HEK293 (cell line): Measurements from ENCODE around the gene PAK4.
A peak's percentile ranks its signal among the peaks of the same experiment; 100 is the strongest.

ENCODE experiments used
- EGR2 ChIP-seq: fragments of 450-650 bp; formaldehyde crosslinking; IDR thresholded peaks from 2 replicates; pipeline ENCODE4 v1.5.1; 2016; ENCODE audit warnings: low read depth, missing biosample characterization, missing genetic modification characterization
- IKZF3 ChIP-seq: fragments of 450-650 bp; IDR thresholded peaks from 2 replicates; pipeline ENCODE4 v1.5.0; 2018; ENCODE audit warnings: missing biosample characterization, mild to moderate bottlenecking, missing genetic modification characterization, moderate library complexity
- KLF17 ChIP-seq: fragments of 450-650 bp; formaldehyde crosslinking; IDR thresholded peaks from 2 replicates; pipeline ENCODE4 v1.5.1; 2016; ENCODE audit warnings: missing biosample characterization, missing genetic modification characterization
- KLF8 ChIP-seq: fragments of 450-650 bp; formaldehyde crosslinking; IDR thresholded peaks from 2 replicates; pipeline ENCODE4 v1.5.1; 2016; ENCODE audit warnings: missing biosample characterization, missing genetic modification characterization
- RBAK ChIP-seq: fragments of 450-650 bp; formaldehyde crosslinking; IDR thresholded peaks from 2 replicates; pipeline ENCODE4 v1.5.1; 2016; ENCODE audit warnings: missing biosample characterization, missing genetic modification characterization
- SP7 ChIP-seq: fragments of 450-650 bp; formaldehyde crosslinking; IDR thresholded peaks from 2 replicates; pipeline ENCODE4 v1.5.1; 2016; ENCODE audit warnings: missing biosample characterization, missing genetic modification characterization
- ZBTB17 ChIP-seq: fragments of 450-650 bp; formaldehyde crosslinking; IDR thresholded peaks from 2 replicates; pipeline ENCODE4 v1.5.1; 2016; ENCODE audit warnings: missing biosample characterization, missing genetic modification characterization
- ZBTB49 ChIP-seq: fragments of 450-650 bp; formaldehyde crosslinking; IDR thresholded peaks from 2 replicates; pipeline ENCODE4 v1.5.1; 2016; ENCODE audit warnings: missing biosample characterization, missing genetic modification characterization, low read depth
- ZEB2 ChIP-seq: fragments of 450-650 bp; formaldehyde crosslinking; IDR thresholded peaks from 2 replicates; pipeline ENCODE4 v1.5.1; 2016; ENCODE audit warnings: missing biosample characterization, missing genetic modification characterization
- ZFP69B ChIP-seq: fragments of 450-650 bp; formaldehyde crosslinking; IDR thresholded peaks from 2 replicates; pipeline ENCODE4 v1.5.1; 2016; ENCODE audit warnings: missing biosample characterization, missing genetic modification characterization
- ZNF132 ChIP-seq: fragments of 450-650 bp; formaldehyde crosslinking; IDR thresholded peaks from 2 replicates; pipeline ENCODE4 v1.5.1; 2017; ENCODE audit warnings: missing biosample characterization, missing genetic modification characterization, borderline replicate concordance
- ZNF16 ChIP-seq: fragments of 450-650 bp; formaldehyde crosslinking; IDR thresholded peaks from 2 replicates; pipeline ENCODE4 v1.5.1; 2016; ENCODE audit warnings: low read depth, missing biosample characterization, missing genetic modification characterization
- ZNF2 ChIP-seq: fragments of 450-650 bp; formaldehyde crosslinking; IDR thresholded peaks from 2 replicates; pipeline ENCODE4 v1.5.1; 2016; ENCODE audit warnings: missing biosample characterization, missing genetic modification characterization
- ZNF211 ChIP-seq: fragments of 450-650 bp; formaldehyde crosslinking; IDR thresholded peaks from 2 replicates; pipeline ENCODE4 v1.5.1; 2016; ENCODE audit warnings: low read depth, missing biosample characterization, missing genetic modification characterization
- ZNF366 ChIP-seq: fragments of 450-650 bp; formaldehyde crosslinking; conservative IDR thresholded peaks from 2 replicates; pipeline ENCODE4 v1.5.1; 2016; ENCODE audit warnings: missing biosample characterization, missing genetic modification characterization
- ZNF501 ChIP-seq: fragments of 450-650 bp; formaldehyde crosslinking; IDR thresholded peaks from 2 replicates; pipeline ENCODE4 v1.5.1; 2016; ENCODE audit warnings: missing biosample characterization, missing genetic modification characterization
- ZNF654 ChIP-seq: fragments of 450-650 bp; formaldehyde crosslinking; IDR thresholded peaks from 2 replicates; pipeline ENCODE4 v1.5.1; 2016; ENCODE audit warnings: low read depth, missing biosample characterization, missing genetic modification characterization
- ZNF660 ChIP-seq: fragments of 450-650 bp; IDR thresholded peaks from 2 replicates; pipeline ENCODE4 v1.5.1; 2018; ENCODE audit warnings: missing biosample characterization, mild to moderate bottlenecking, missing genetic modification characterization
- ZNF664 ChIP-seq: fragments of 450-650 bp; formaldehyde crosslinking; IDR thresholded peaks from 2 replicates; pipeline ENCODE4 v1.5.1; 2016; ENCODE audit warnings: missing biosample characterization, missing genetic modification characterization
- ZSCAN30 ChIP-seq: fragments of 450-650 bp; IDR thresholded peaks from 2 replicates; pipeline ENCODE4 v1.5.1; 2018; ENCODE audit warnings: missing biosample characterization, mild to moderate bottlenecking, missing genetic modification characterization, moderate library complexity
- TF ChIP-seq, protein P1 (sequence below): fragments of 450-650 bp; formaldehyde crosslinking; IDR thresholded peaks from 2 replicates; pipeline ENCODE4 v1.5.1; 2016; ENCODE audit warnings: missing biosample characterization, missing genetic modification characterization, borderline replicate concordance
- TF ChIP-seq, protein P2 (sequence below): fragments of 450-650 bp; formaldehyde crosslinking; IDR thresholded peaks from 2 replicates; pipeline ENCODE4 v1.5.1; 2016; ENCODE audit warnings: missing biosample characterization, missing genetic modification characterization
- TF ChIP-seq, protein P3 (sequence below): fragments of 450-650 bp; formaldehyde crosslinking; IDR thresholded peaks from 2 replicates; pipeline ENCODE4 v1.5.1; 2016; ENCODE audit warnings: missing biosample characterization, missing genetic modification characterization

Gene PAK4

GRCh38 chr19:39110263-39110967 lies 15.2 kb upstream of the PAK4 start (continued):
- TF ChIP-seq, protein P1, sequence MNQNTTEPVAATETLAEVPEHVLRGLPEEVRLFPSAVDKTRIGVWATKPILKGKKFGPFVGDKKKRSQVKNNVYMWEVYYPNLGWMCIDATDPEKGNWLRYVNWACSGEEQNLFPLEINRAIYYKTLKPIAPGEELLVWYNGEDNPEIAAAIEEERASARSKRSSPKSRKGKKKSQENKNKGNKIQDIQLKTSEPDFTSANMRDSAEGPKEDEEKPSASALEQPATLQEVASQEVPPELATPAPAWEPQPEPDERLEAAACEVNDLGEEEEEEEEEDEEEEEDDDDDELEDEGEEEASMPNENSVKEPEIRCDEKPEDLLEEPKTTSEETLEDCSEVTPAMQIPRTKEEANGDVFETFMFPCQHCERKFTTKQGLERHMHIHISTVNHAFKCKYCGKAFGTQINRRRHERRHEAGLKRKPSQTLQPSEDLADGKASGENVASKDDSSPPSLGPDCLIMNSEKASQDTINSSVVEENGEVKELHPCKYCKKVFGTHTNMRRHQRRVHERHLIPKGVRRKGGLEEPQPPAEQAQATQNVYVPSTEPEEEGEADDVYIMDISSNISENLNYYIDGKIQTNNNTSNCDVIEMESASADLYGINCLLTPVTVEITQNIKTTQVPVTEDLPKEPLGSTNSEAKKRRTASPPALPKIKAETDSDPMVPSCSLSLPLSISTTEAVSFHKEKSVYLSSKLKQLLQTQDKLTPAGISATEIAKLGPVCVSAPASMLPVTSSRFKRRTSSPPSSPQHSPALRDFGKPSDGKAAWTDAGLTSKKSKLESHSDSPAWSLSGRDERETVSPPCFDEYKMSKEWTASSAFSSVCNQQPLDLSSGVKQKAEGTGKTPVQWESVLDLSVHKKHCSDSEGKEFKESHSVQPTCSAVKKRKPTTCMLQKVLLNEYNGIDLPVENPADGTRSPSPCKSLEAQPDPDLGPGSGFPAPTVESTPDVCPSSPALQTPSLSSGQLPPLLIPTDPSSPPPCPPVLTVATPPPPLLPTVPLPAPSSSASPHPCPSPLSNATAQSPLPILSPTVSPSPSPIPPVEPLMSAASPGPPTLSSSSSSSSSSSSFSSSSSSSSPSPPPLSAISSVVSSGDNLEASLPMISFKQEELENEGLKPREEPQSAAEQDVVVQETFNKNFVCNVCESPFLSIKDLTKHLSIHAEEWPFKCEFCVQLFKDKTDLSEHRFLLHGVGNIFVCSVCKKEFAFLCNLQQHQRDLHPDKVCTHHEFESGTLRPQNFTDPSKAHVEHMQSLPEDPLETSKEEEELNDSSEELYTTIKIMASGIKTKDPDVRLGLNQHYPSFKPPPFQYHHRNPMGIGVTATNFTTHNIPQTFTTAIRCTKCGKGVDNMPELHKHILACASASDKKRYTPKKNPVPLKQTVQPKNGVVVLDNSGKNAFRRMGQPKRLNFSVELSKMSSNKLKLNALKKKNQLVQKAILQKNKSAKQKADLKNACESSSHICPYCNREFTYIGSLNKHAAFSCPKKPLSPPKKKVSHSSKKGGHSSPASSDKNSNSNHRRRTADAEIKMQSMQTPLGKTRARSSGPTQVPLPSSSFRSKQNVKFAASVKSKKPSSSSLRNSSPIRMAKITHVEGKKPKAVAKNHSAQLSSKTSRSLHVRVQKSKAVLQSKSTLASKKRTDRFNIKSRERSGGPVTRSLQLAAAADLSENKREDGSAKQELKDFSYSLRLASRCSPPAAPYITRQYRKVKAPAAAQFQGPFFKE = no peak
- TF ChIP-seq ZNF664 (tag by site-specific recombination) (peak; percentile 100), ZNF366 (tag by site-specific recombination) (peak; percentile 86), SP7 (tag by site-specific recombination) (peak; percentile 47; the same call in 1 of the 2 replicates), RBAK (tag by site-specific recombination) (no peak), ZNF16 (tag by site-specific recombination) (peak; percentile 94), ZNF132 (tag by site-specific recombination) (no peak), ZBTB49 (tag by site-specific recombination) (no peak), ZNF660 (tag by site-specific recombination) (0 out of 2 replicates have a peak, but pooled peaks have one; percentile 42), IKZF3 (tag by site-specific recombination) (0 out of 2 replicates have a peak, but pooled peaks have one; percentile 11), ZNF211 (tag by site-specific recombination) (0 out of 2 replicates have a peak, but pooled peaks have one; percentile 31), KLF8 (tag by site-specific recombination) (peak; percentile 48; the same call in 1 of the 2 replicates), ZFP69B (tag by site-specific recombination) (peak; percentile 35; the same call in 1 of the 2 replicates), ZBTB17 (0 out of 2 replicates have a peak, but pooled peaks have one; percentile 19), ZNF654 (tag by site-specific recombination) (peak; percentile 75), ZSCAN30 (tag by site-specific recombination) (peak; percentile 52; the same call in 1 of the 2 replicates), ZNF2 (peak; percentile 93), EGR2 (peak; percentile 97), KLF17 (peak; percentile 41), ZEB2 (peak; percentile 90), ZNF501 (tag by site-specific recombination) (peak; percentile 55; the same call in 1 of the 2 replicates)
- TF ChIP-seq, protein P2, sequence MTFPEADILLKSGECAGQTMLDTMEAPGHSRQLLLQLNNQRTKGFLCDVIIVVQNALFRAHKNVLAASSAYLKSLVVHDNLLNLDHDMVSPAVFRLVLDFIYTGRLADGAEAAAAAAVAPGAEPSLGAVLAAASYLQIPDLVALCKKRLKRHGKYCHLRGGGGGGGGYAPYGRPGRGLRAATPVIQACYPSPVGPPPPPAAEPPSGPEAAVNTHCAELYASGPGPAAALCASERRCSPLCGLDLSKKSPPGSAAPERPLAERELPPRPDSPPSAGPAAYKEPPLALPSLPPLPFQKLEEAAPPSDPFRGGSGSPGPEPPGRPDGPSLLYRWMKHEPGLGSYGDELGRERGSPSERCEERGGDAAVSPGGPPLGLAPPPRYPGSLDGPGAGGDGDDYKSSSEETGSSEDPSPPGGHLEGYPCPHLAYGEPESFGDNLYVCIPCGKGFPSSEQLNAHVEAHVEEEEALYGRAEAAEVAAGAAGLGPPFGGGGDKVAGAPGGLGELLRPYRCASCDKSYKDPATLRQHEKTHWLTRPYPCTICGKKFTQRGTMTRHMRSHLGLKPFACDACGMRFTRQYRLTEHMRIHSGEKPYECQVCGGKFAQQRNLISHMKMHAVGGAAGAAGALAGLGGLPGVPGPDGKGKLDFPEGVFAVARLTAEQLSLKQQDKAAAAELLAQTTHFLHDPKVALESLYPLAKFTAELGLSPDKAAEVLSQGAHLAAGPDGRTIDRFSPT (tag by site-specific recombination) = peak; percentile 98
- TF ChIP-seq, protein P3, sequence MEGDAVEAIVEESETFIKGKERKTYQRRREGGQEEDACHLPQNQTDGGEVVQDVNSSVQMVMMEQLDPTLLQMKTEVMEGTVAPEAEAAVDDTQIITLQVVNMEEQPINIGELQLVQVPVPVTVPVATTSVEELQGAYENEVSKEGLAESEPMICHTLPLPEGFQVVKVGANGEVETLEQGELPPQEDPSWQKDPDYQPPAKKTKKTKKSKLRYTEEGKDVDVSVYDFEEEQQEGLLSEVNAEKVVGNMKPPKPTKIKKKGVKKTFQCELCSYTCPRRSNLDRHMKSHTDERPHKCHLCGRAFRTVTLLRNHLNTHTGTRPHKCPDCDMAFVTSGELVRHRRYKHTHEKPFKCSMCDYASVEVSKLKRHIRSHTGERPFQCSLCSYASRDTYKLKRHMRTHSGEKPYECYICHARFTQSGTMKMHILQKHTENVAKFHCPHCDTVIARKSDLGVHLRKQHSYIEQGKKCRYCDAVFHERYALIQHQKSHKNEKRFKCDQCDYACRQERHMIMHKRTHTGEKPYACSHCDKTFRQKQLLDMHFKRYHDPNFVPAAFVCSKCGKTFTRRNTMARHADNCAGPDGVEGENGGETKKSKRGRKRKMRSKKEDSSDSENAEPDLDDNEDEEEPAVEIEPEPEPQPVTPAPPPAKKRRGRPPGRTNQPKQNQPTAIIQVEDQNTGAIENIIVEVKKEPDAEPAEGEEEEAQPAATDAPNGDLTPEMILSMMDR = peak; percentile 97
